Pancreas (tissue), 10 donors: Measurements from ENCODE around the gene PANX2. TPM values are rescaled to one million over a fixed set of nuclear protein-coding genes. Genes with fewer than 3 reads are reported as not detected.

Source experiments
- ATAC-seq, 4 donors: fragments of 200-7000 bp; cut with Tn5 transposase; one replicate each; pipeline versions ENCODE4 v1.8.0 to v1.9.1; 2020; ENCODE audit warnings: mild to moderate bottlenecking in 4 of 4, moderate library complexity in 4 of 4
- DNase-seq, 6 donors: peaks; one replicate each; pipeline ENCODE4 v3.0.0-alpha.2; 2020
- FAIRE-seq: peaks from 2 replicates; lab custom pipeline; 2012; peaks lifted over from hg19 to GRCh38; lab: Jason Lieb, UNC
- H3K27ac ChIP-seq, 4 donors: fragments of 200-600 bp; sonication (generic); 1 replicate in 3 of 4; 2 replicates in 1 of 4; pipeline versions ENCODE4 v1.5.0 to v1.8.0; 2020
- H3K27me3 ChIP-seq, 4 donors: fragments of 200-600 bp; one replicate each; pipeline ENCODE4 v1.8.0; 2021
- H3K36me3 ChIP-seq, 3 donors: fragments of 200-600 bp; sonication (generic) in 1 of 3; one replicate each; pipeline versions ENCODE4 v1.5.0 to v1.8.0; 2020 to 2021
- H3K4me1 ChIP-seq, 3 donors: fragments of 200-600 bp; one replicate each; pipeline ENCODE4 v1.8.0; 2021
- H3K4me3 ChIP-seq, 4 donors: fragments of 200-600 bp; sonication (generic) in 2 of 4; one replicate each; pipeline versions ENCODE4 v1.5.0 to v1.8.0; 2020 to 2021
- H3K9me3 ChIP-seq, 4 donors: fragments of 200-600 bp; one replicate each; pipeline ENCODE4 v1.8.0; 2021
- WGBS, 2 donors: extraction: QIAGEN DNeasy Blood & Tissue Kit; methylation state at CpG; one replicate each; pipeline ENCODE4 v1.1.7; 2013; 5-methylcytosine and 5-hydroxymethylcytosine counted together
- intact Hi-C, 3 donors: fragments of 100-400 bp; cut with DNase I; formaldehyde crosslinking; loops; one replicate each; pipeline versions ENCODE4 v1.11.1 to v1.14.2; 2022
- polyA plus RNA-seq, 2 donors: library from polyadenylated mRNA; stranded (reverse); fragments of 200-250 nt; gene quantifications; one replicate each; pipeline ENCODE4 v1.2.3, GENCODE V29; 2013
- total RNA-seq, 6 donors: library from RNA; stranded (reverse); fragmentation: NEBNext Ultra II Directional in 4 of 6; extraction: Animal tissue kit (Norgen Biotek cat#: 25700) in 4 of 6; gene quantifications; one replicate each; pipeline versions ENCODE4 v1.2.1 to v1.2.4, GENCODE V29; 2021 to 2023
- TF ChIP-seq, protein P1 (sequence below), 4 donors: fragments of 200-600 bp; sonication (generic) in 3 of 4; IDR thresholded peaks; one replicate each; pipeline versions ENCODE4 v1.5.0 to v1.8.0; 2021; ENCODE audit warnings: antibody characterized with exemption in 4 of 4
- donor health status: healthy with polysubstance abuse.
- donor health status: DM: no; HTN: no; CAD: no; lungs with moderate emphysema.
- donor health status: DM: no; HTN: no; CAD: no.
- donor health status: control.
- donor health status: control.
- donor health status: Bipolar disorder and iron deficiency.
- donor health status: DM: yes; HTN: yes; CAD: no.
- donor health status: DM: no; HTN: no; CAD: no.
- donor health status: DM: no; HTN: no; CAD: no.
- donor health status: DM: yes; HTN: yes; CAD: no.

The PANX2 gene
- total and polyA plus RNA-seq, 8 donors = 0.31 to 3.5 (median 0.67) TPM

DNA sequence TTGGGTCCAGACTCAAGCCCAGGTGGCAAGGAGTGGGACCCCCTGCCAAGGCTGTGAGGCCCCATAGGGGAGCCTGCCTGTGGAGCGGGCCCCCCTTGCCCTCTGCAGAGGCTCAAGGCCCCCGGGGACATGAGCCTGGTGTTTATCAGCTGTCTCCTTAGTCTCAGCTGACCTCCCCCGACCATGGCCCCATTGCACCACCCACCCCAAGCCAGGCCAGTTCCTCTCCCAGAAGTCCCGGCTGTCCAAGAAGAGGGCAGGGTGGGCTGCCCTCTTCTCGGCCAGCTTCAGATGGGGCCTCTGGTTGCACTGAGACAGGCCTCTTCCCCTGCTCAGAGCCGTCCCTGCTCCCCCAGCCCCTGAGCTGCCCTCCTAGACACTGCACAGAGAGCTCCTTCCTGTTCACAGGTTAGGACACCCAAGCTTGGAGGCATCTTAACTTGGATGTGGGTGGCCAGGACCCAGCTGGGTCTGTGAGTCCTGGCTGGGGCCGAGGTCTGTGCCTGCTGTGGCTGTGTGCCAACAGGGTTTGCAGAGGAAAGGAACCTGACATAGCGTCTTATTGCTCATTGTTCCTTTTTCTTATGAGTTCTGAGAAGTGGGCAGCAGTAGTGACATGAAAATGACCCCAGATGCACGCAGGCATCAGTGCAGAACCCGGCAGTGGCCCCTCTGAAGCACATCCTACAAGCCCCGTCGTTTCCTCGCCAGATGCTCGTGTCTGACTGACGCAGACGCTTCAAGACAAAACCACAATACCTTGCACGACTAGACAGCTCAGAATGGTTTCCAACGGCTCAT is 20.6 kb downstream of the PANX2 start:
- DNase-seq (peak in 4 of 6 donors; percentile 56 to 73 (median 57)), ATAC-seq (peak in 2 of 4 donors; percentile 0 to 4), FAIRE-seq (no peak)
- H3K4me1 ChIP-seq = peaks cover 25 to 30% (median 26%) of the 10 kb centered on the region in 3 donors
- WGBS, 2 donors = 35 to 44% methylated on average over 18 of the region's 18 CpGs
- TF ChIP-seq, protein P1, sequence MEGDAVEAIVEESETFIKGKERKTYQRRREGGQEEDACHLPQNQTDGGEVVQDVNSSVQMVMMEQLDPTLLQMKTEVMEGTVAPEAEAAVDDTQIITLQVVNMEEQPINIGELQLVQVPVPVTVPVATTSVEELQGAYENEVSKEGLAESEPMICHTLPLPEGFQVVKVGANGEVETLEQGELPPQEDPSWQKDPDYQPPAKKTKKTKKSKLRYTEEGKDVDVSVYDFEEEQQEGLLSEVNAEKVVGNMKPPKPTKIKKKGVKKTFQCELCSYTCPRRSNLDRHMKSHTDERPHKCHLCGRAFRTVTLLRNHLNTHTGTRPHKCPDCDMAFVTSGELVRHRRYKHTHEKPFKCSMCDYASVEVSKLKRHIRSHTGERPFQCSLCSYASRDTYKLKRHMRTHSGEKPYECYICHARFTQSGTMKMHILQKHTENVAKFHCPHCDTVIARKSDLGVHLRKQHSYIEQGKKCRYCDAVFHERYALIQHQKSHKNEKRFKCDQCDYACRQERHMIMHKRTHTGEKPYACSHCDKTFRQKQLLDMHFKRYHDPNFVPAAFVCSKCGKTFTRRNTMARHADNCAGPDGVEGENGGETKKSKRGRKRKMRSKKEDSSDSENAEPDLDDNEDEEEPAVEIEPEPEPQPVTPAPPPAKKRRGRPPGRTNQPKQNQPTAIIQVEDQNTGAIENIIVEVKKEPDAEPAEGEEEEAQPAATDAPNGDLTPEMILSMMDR (IDR thresholded peaks at IDR 0.05) = no peak
- H3K9me3 ChIP-seq = no peaks in the 10 kb centered on the region
- intact Hi-C loops = no loop called here
- H3K36me3 ChIP-seq = peaks cover 0 to 11% (median 0%) of the 10 kb centered on the region in 3 donors
- H3K27ac ChIP-seq = peak overlapping the region; percentile 80 to 82 (median 80)
- no peaks in the 10 kb centered on the region for H3K27me3 ChIP-seq
- peak overlapping the region; percentile 9 to 48 (median 40) for H3K4me3 ChIP-seq

DNA sequence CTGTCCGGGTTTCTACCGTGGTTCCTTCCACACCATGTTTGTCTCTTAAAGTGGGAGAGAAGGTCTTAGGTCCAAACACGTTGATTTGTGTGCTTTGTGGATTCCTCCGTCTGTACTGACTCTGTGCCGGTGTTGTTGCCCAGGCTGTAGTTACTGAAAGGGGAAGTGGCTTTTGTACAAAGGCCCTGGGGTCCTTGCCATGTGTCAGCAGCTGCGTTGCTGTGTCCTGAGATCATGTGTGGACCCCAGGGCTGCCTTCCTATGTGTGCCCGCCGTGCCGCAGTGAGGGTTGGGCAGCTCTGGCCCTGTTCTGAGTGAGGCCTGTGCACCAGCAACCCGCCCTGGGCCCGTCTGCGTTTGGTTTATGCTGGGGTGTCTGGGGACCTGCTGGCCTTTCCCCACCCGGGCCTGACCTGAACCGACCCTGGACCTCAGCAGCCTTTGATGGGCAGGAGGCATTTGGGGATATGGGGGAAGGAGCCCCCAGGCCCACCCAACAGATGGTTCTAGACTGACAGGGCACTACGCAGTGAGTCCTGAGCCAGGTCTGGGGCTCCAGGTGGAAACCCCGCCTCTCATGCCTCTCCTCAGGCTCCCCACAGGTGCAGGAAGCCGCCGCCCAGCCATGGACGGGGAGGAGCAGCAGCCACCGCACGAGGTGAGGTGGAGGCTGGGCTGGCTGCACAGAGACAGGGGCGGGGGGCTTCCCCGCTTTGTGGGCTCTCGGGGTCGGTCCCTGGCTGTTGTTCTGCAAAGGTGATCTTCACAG is 22.1 kb downstream of the PANX2 start:
- no peaks in the 10 kb centered on the region for H3K27me3 ChIP-seq
- ATAC-seq (peak in 2 of 4 donors; percentile 8 to 34), FAIRE-seq (no peak), DNase-seq (peak in 4 of 6 donors; percentile 47 to 80 (median 66))
- H3K4me3 ChIP-seq = no peak overlapping the region
- peaks cover 0 to 21% (median 0%) of the 10 kb centered on the region in 3 donors for H3K36me3 ChIP-seq
- TF ChIP-seq, protein P1 (IDR thresholded peaks at IDR 0.05) = no peak
- H3K9me3 ChIP-seq = no peaks in the 10 kb centered on the region
- WGBS, 2 donors = 36 to 59% methylated on average over 22 to 25 of the region's 25 CpGs
- intact Hi-C loops = no loop called here
- H3K27ac ChIP-seq = peak overlapping the region; percentile 4 to 82 (median 61)
- H3K4me1 ChIP-seq = peaks cover 22 to 25% (median 23%) of the 10 kb centered on the region in 3 donors

DNA sequence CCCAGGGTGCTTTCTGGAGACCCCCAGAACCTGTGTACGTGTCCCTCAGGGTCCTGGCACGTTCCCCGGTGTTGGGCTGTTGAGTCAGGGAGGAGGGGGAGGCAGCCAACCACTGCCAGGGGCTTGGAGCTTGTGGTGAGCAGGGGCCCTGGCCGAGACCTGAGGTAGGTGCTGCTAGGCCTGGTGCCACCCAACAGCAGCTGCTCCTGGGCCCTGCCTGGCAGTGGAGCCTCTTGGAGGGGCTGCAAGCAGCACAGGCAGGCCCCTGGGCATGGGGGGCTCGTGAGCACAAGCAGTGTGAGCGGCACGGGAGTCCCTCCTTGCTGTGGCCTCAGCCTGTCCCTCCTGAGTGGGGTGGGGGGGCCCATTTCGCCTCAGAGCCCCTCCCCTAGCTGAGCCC is 23.1 kb downstream of the PANX2 start:
- TF ChIP-seq, protein P1 (IDR thresholded peaks at IDR 0.05) = no peak
- peak in 2 of 6 donors; percentile 54 to 83 for DNase-seq

DNA sequence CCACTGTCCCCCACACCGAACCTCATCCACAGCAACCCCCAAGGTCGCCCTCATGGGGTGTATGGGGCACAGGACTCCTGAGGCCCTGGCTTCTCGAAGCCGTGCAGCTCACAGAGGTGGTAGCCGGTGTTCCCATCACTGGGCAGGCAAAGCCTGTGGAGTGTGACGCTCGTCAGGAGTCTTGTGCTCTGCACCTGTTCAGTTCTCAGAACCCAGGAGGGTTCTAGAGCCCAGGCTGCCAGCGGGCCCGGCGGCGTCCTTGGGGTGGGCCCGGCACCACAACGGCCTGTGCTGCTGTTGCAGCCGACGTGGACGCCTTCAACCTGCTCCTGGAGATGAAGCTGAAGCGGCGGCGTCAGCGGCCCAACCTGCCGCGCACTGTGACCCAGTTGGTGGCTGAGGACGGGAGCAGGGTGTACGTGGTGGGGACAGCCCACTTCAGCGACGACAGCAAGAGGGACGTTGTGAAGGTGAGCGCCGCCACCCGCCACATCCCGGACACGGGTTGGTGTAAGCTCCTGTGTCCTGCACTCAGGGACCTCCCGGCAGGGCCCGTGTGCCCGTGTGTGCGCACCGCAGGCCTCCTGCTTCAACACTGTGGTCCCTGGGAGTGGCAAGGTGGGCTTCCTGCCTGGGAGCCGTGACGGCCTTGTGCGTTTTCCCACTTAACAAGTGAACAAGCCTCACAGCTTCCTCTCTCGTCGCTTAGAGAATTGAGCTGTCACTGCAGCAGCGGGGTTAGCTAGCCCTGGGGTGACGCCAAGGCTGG is 23.7 kb downstream of the PANX2 start:
- H3K4me1 ChIP-seq = peaks cover 18 to 19% (median 19%) of the 10 kb centered on the region in 3 donors
- H3K9me3 ChIP-seq = no peaks in the 10 kb centered on the region
- no peak overlapping the region for H3K4me3 ChIP-seq
- ATAC-seq (peak in 2 of 4 donors; percentile 9 to 39), FAIRE-seq (no peak), DNase-seq (peak in 5 of 6 donors; percentile 56 to 82 (median 70))
- 63 to 76% methylated on average over 44 of the region's 44 CpGs for WGBS, 2 donors
- intact Hi-C loops = no loop called here
- TF ChIP-seq, protein P1 (IDR thresholded peaks at IDR 0.05) = no peak
- peak overlapping the region in 1 of 4 donors; percentile 80 for H3K27ac ChIP-seq
- no peaks in the 10 kb centered on the region for H3K27me3 ChIP-seq
- peaks cover 0 to 30% (median 0%) of the 10 kb centered on the region in 3 donors for H3K36me3 ChIP-seq

More for the DNA sequence above, 23.1 kb downstream of the PANX2 start:
- intact Hi-C loops = no loop called here
- Histone ChIP-seq H3K4me3 (no peak overlapping the region), H3K36me3 (peaks cover 0 to 30% (median 0%) of the 10 kb centered on the region in 3 donors), H3K27ac (peak overlapping the region in 1 of 4 donors; percentile 80), H3K27me3 (no peaks in the 10 kb centered on the region), H3K9me3 (no peaks in the 10 kb centered on the region), H3K4me1 (peaks cover 22 to 25% (median 23%) of the 10 kb centered on the region in 3 donors)
- 74 to 77% methylated on average over 8 of the region's 8 CpGs for WGBS, 2 donors
- ATAC-seq (no peak), FAIRE-seq (no peak)
